UCSD-AML1 (cell line): ENCODE data around the gene TGIF1.
"Not testable (repeated sequence)": the region's sequence is repeated elsewhere in the genome, so short reads cannot be mapped to it uniquely, and the experiment has no call there.

ENCODE experiments used
- DNase-seq: peaks from one replicate; lab custom pipeline; 2025; ENCODE audit not compliant: unreplicated experiment; lab: John Stamatoyannopoulos, UW

TGIF1 gene

DNA sequence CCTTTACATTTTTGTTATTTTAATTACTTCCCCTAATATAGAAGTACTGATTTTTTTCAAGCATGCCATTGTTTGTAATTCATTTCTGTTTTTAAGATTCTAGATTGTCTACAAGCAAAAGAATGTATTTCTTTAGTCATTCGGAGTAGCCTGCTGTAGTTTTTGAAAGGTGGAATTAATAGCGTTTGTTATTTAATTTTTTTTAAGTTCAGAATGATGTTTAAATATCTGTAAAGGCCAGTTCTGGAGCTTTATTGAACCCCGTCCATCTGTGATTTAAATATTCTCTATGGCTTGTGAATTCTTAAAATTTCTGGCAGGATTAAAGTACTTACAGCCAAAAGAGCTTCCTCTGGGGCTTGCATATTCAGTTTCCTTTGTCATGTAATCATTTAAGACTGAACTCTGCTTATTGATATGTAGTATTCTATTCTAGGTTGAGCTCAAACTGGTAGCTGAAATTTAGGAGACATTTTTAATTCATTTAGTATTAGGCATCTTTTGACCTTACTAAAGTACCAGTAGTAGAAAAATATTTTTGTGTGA lies 5.2 kb downstream of the TGIF1 start:
- no peak for DNase-seq

DNA sequence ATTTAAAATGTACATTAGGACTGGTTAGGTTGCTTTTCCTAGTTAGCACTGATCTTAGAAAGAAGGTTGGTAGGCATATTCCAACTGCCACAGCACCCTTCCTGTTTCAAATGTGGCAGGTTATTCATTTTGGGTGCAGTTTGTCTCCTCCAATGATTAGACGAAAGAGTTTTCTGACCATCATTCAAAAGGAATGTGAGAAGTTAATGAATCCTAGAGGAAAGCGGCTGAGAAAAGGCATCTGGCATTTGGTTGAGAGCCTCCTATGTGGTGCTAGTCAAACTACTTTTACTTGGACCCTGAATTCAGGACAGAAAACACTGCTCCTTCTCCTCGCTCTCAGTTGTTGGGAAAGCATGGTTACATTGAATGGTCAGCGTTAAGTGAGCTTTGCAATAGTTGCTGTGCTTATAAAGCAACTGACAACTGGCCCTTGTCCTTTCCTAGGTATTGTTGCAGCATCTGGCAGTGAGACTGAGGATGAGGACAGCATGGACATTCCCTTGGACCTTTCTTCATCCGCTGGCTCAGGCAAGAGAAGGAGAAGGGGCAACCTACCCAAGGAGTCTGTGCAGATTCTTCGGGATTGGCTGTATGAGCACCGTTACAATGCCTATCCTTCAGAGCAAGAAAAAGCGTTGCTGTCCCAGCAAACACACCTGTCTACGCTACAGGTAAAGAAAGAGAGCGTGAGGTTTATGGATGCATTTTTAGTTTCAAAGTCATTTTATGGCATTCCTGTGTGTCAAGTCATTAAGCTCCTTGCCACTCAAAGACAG lies 6.1 kb downstream of the TGIF1 start:
- DNase-seq: no peak

GRCh38 chr18:3456686-3457069 lies 6.7 kb downstream of the TGIF1 start:
- no peak for DNase-seq

GRCh38 chr18:3457261-3457724 lies 7.3 kb downstream of the TGIF1 start:
- no peak for DNase-seq

GRCh38 chr18:3458378-3458777 lies 8.4 kb downstream of the TGIF1 start:
- DNase-seq: no peak

- DNase-seq: no peak
These were observed 9.2 kb downstream of the TGIF1 start for GRCh38 chr18:3458952-3459853.

DNA sequence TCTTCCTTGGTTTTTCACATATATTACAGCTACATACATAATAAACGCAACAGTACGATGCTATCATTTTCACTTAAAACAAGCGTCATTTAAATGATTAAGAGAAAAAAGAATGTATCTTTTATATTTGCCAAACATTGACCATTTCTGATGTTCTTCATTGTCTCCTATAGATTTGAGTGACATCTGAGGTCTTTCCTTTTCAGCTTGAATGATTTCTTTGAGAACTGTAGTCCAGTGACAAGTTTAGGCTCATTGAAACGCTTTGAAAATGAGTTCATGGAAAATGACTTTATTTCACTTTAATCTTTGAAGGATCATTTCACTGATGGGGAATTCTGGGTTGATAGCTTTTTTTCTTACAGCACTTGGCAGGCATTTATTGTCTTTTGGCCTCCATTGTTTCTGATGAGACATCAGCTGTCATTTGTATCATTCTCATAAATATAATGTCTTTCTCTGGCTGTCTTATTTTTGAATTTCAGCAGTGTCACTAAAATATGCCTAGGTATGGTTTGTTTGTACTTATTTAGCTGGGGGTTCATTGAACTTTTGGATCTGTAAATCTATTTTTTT lies 10.9 kb downstream of the TGIF1 start:
- DNase-seq: no peak

- no peak for DNase-seq
These were observed 11.7 kb downstream of the TGIF1 start for GRCh38 chr18:3461704-3462103.

GRCh38 chr18:3463051-3463450 lies 13.1 kb downstream of the TGIF1 start:
- DNase-seq: no peak

DNA sequence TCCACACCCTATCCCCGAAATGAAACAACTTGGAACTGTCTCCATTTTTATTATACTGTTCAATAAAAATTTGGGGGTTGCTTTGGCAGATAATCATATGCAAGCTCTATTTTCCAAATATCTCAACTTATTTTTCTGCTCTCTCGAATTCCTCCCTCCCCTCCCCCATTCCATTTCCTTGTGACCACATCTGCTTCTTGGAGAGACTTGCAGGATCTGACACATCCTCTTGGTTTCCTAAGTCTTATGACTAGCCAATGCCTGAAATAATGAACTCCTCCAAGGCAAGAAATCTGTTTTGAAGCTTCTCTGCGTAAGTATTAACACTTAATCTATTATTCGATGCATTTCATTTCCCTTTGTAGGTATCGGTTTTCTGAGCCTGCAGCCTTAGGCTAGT lies 16.1 kb downstream of the TGIF1 start:
- no peak for DNase-seq

DNA sequence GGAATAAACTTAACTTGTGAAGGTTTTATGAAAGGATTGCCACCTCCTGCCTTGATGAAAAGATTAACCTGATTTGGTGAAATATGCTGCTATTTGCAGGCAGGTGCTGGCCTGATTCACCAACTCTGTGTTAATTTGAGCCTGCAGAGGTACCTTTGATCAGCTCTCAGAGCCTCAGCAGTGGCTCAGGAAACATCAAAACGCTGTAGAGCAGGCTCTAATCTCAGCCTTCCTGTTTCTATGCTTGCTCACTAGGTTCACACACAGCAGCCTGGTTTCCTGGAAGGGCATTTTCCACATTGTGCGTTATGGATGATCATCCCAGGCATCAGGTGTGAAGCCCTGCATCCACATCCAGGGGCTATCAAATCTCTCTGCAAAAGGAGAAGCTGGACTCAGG lies 16.9 kb downstream of the TGIF1 start:
- no peak for DNase-seq

DNA sequence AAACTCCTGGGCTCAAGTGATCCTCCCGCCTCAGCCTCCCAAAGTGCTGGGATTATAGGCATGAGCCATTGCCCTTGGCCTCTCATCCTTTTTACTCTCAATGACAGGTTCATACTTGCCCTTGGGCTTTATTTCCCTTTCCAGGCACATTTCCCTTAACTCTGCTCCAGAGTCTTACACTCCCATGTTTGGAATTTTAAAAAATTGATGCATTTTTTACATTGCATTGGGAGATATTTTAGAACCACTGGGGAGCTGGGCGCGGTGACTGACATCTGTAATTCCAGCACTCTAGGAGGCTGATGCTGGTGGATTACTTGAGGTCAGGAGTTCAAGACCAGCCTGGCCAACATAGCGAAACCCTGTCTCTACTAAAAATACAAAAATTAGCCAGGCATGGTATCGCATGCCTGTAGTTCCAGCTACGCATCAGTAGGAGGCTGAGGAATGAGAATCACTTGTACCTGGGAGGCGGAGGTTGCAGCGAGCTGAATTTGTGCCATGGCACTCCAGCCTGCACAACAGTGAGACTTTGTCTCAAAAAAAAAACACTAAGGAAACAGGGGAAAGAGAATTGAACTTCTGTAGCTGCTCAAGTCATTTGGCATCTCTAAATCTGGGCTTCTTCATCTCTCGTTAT lies 18.2 kb downstream of the TGIF1 start:
- DNase-seq: no peak

GRCh38 chr18:3468833-3469232 lies 18.9 kb downstream of the TGIF1 start:
- no peak for DNase-seq

DNA sequence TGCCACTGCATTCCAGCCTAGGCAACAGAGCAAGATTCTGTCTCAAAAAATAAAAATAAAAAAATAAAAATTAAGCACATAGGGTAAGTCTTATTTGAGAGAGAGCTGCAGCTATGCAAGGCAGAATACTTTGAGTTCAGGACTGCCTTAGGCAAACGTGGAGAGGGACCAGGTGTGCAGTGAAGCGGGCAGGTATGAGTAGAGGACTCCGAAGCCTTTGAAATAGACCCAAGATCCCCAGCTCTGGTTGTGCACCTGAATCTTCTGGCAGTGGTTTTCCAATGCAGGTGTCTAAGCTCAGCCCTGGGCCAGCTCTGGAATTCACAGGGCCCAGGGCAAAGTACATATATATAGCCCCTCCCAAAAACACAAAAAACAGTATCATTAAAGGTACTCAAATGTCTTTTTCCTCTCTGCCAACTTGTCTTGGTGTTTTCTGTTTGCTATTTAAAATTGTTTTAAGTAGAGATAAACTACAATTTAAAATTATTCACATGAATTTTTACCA lies 21.2 kb downstream of the TGIF1 start:
- DNase-seq: no peak

DNA sequence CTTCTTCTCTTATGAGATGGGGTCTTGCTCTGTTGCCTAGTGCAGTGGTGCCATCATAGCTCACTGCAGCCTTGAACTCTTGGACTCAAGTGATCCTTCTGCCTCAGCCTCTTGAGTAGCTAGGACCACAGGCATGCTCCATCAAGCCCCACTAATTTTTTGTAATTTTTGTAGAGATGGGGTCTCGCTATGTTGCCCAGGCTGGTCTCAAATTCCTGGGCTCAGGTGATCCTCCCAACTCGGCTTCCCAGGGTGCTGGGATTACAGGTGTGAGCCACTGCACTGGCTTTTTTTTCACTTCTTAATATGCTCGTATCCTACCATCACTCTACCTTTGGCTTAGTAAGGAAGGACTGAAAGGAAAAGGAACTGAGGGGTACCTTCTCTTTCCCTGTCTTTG lies 22.1 kb downstream of the TGIF1 start:
- DNase-seq: not testable (repeated sequence)

DNA sequence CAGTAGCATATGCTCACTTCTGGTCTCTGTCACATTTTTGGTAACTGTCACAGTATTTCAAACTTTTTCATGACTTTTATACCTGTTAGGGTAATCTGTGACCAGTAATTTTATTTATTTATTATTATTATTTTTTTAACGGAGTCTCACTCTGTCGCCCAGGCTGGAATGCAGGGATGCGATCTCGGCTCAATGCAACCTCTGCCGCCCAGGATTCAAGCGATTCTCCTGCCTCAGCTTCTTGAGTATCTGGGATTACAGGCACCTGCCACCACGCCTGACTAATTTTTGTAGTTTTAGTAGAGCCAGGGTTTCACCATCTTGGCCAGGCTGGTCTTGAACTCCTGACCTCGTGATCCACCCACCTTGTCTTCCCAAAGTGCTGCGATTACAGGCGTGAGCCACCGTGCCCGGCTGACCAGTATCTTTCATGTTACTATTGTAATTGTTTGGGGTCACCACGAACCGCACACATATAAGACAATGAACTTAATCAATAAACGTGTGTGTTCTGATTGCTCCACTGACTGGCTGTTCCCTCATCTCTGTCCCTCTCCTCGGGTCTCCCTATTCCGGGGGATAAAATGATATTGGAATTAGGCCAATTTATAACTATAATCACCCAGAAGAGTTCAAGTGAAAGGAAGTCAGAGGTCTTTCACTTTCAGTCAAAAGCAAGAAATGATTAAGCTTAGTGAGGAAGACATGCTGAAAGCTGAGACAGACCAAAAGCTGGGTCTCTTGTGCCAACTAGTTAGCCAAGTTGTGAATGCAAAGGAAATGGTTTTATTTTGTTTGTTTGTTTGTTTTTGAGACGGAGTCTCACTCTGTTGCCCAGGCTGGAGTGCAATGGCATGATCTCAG lies 22.9 kb downstream of the TGIF1 start:
- no peak for DNase-seq

DNA sequence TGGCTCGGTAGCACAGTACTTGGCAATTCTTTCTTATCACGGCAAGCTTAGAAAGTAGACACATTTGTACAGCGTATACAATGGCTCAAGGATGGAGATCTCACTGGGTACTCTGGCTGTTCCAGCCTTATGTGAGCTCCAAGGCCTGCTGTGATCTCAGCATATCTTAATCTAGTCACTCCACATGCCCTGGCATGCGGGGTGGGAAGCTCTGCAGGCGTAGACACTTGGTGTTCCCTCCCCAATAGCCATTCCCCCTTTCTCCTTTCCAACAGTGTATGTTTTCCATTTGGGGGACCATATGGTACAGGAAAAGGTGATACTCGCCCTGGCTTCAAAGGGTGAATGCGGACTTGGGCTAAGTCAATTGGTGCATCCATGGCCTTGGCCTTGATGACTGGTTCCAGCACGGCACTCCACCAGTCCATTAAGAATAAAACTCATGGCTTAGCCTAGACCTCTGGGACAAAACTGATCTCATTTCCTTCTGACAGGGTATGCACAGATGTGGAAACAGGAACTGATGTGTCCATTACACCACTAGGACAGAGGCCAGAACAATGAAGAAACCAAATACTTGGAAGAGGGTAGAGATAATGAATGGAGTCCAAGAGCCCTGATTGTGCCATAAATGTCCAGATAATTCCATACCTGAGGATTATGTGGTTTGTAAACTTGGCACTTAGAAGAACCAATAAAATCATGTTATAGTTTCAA lies 28.4 kb downstream of the TGIF1 start:
- no peak for DNase-seq

DNA sequence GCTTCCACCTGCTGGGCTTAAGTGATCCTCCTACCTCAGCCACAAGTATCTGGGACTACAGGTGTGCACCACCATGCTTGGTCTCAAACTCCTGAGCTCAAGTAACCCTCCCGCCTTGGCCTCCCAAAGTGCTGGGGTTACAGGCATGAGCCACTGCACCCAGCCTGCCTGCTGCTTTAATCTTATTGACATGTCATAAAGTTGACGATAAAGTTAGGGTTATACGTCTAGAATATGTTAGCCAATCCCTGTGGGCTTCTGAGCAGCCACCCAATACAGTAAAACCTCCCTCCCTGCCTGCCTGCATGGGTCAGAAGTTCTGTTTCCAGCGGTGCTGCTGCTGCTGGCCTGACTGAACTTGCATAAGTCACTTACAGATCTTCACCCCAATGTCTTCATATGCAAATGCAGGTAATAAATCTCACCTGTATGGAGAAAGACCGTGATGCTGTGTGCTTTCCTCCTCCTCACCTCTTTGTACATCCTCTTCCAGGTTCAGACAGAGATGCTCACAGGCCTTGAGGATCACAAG lies 30.1 kb downstream of the TGIF1 start:
- no peak for DNase-seq
